ENCODE data around the gene SRPRB.

Gene SRPRB, protein sequence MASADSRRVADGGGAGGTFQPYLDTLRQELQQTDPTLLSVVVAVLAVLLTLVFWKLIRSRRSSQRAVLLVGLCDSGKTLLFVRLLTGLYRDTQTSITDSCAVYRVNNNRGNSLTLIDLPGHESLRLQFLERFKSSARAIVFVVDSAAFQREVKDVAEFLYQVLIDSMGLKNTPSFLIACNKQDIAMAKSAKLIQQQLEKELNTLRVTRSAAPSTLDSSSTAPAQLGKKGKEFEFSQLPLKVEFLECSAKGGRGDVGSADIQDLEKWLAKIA

DNA sequence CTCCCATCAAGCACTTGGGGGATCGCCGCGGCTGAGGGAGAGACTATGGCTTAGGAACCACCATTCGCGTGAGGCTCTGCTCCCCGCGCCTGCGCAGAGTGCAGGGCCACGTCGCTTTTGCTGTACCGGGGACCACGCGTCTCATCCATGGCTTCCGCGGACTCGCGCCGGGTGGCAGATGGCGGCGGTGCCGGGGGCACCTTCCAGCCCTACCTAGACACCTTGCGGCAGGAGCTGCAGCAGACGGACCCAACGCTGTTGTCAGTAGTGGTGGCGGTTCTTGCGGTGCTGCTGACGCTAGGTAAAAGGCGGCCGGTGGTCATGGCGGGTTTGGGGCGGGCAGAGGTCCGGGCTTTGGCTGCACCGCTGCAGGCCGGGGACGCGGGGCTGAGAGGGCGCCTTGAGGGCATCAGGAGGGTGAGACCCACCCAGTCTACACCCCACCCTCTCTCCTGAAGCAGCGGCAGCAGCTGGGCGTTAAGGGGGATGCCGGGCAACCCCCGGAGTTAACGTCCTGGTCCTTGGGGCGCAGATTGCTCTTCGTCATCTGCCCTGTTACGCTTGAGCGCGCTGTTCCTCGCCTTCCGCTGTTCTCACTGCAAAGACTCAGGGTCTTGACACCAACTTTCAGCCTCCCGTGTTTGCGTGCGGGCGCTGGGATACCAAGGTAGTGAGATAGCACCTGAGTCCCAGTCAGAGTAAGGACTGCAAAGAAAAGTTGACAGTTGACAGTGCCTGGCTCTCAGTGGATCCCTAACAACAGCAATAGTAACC lies at the start of gene SRPRB:
Gene SRPRB (plus strand): TSS at position 114 of the 774 bp plus-strand sequence. CDS start 34 bp downstream, at position 148.
- peak; percentile 97 for DNase-seq

DNA sequence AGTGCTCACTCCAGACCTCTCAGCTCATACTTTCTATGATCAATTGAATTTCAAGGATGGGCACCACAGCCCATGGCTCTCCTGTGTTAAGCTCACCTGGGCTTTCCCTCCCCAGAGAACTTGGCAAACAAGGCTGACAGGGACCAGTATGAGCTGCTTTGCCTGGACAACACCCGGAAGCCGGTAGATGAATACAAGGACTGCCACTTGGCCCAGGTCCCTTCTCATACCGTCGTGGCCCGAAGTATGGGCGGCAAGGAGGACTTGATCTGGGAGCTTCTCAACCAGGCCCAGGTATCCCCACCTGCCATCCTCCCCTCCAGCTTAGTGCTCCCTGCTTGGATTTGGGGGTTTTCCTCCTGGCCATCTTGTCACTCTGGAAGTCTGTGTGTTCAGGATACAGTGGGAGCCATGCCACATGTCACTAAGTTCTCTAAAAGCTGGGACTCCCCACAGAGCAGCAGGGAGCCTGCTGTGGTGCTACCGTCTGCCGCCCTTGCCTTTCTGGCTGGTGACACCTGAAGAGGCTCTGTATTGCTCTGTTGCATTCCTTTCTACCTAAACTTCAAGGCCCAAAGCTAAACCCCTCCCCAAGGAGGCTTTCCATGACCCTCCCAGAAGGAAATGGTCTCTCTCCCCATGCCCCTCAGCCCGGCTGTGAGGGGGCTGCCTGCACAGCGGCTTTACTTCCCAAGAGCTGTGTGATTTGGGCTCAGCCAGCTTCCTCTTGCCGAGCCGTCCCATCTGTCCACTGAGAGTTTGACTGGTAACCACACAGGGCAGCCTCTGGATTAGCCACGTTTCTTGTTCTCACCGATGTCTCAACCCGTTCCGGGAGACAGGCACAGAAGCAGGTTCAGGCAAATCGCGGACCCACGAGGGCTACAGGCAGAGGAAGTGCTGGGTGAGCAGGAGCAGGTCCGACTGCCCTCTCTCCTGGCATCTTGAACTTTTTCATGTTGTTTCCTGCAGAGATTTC lies 48.6 kb upstream of the SRPRB start:
- DNase-seq, result no peak

DNA sequence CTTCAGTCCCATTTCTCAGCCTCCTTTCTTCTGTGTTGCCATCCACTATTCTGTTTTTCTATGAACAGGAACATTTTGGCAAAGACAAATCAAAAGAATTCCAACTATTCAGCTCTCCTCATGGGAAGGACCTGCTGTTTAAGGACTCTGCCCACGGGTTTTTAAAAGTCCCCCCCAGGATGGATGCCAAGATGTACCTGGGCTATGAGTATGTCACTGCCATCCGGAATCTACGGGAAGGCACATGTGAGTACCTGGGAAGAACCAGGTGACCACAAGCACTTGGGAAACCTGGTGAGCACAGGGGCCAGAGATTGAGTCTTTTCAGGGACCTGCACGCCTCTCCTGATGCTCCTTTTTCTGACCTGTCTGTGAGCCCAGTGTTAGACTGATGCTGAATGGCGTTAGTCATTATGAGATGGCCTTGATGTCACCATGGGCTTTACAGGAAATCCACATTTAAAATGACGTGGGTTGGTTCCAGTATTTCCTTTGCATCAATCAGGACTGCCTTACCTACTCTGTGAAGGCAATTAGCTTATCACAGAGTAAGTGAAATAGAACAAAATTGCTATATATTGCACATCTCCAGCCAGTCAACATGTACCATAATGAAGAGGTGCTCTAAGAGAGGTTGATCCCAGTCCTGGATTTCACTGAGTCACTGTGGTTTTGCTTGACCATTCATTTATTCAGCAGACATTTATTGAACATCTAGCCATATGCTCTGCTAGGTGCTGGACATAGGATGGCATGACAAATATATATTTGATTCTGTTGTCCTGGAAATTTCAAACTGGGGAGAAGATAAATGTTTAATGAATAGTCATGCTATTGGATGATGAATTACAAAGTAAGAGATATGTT lies 47.7 kb upstream of the SRPRB start:
- DNase-seq, result no peak

DNA sequence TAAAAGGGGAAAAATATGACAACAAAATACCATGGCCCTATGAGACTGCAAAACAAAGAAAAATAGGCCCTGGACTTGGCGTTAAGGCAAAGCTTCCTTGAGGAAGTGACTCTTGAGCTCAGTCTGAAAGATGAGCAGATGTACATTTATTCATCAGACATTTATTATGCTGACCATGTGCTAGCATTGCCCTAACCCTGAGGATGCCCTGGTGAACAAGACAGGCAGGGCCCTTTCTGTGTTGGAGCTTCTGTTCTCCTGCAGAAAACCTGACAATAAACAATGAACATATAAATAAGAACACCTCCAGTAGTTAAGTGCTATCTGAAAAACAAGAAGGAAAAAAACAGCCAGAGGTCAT lies 47.1 kb upstream of the SRPRB start:
- DNase-seq, result no peak

DNA sequence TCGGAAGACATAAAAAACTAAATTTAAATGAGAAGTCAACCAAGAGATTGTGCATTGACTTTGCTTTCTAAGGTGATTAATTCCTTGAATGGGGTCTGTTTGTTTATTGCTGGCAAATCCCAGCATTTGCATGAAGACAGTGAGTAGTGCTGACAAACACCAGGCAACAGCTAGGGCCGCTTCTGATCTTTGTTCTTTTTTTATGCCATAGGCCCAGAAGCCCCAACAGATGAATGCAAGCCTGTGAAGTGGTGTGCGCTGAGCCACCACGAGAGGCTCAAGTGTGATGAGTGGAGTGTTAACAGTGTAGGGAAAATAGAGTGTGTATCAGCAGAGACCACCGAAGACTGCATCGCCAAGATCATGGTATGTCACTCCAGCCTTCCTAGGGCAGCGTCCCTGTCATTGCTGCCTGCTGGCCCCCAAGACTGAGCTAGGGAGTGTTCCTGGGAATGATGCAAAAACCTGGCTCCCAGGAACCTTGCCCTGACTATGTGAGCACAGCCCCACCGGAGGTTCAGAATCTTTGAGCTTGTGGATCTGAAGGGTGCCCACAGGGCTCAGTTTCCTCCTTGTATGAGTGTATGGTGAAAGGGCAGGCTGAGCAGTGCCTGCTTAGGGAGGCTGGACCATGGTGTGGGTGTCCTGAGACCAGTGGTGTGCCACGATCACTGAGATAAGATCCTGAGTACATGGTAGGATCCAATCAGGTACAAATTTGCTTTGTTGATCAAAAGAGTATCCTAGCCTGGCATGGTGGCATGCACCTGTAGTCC lies 46.5 kb upstream of the SRPRB start:
- no peak for DNase-seq

DNA sequence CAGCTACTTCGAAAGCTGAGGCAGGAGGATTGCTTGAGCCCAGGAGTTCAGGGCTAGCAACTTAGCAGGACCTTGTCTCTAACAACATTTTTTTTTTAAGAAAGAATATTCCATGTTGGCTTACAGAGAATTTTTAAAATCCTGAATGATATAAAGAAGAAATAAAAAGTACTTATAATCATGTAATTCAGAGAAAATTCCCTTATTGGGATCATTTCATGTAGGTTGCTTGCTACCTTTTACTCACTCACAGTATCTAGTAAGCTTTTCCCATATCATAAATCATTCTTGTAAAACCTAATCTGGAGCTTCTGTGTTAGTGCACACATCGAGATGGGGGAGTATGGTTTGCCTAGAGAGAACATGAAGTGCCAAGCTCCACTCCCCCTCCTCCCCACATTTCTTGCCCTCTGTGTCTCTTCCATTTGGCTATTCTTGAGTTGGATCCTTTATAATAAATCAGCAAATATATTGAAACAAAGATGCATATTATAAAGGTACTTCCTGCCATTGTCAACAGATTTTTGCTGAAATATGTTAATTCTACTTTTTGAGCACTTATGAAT lies 45.8 kb upstream of the SRPRB start:
- no peak for DNase-seq

DNA sequence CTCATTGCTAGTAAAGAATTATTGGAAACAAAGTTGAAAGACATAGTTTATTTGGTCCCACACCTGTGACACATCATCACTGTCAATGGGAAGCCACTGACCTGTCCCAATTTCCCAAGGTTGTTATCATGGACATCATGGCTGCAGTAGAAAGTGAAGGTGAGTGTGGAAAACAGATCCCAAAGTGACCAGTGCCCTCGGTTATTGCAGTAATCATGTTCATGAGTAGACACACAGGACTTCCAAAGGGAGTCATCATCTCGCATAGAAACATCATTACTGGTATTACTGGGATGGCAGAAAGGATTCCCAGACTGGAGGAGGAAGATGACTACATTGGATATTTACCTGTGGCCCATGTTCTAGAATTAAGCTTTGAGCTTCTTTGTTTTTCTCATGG lies 44.7 kb upstream of the SRPRB start:
- no peak for DNase-seq

DNA sequence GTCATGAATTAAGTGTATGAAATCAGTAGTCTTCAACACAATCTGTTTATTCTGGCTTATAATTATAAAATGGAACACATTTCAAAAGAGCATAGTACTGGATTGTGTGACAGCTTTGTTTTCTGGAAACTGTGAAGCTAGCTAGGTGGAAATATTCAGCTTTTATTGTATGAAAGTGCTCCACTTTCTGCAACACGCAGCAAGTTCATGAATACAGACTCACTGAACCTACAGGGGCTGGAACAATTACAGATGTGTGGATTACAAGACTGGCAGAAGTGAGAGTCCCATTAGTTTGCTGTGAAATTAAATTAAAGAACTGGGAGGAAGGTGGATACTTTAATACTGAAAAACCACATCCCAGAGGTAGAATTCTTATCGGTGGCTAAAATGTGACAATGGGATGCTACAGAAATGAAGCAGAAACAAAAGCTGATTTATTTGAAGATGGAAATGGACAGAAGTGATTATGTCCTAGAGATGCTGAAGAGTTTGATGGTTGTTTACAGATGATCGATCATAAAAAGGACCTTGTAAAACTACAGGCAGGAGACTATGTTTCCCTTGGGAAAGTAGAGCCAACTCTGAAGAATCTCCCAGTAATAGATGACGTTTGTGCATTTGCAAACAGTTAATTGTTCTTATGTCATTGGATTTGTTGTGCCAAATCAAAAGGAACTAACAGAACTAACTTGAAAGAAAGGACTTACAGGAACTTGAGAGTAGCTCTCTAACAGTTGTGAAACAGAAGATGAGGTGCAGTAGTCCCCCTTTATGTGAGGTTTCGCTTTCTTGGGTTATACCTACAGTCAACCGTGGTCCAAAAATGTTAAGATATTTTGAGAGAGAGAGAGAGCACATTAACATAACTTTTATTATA lies 43.8 kb upstream of the SRPRB start:
- DNase-seq, result no peak

DNA sequence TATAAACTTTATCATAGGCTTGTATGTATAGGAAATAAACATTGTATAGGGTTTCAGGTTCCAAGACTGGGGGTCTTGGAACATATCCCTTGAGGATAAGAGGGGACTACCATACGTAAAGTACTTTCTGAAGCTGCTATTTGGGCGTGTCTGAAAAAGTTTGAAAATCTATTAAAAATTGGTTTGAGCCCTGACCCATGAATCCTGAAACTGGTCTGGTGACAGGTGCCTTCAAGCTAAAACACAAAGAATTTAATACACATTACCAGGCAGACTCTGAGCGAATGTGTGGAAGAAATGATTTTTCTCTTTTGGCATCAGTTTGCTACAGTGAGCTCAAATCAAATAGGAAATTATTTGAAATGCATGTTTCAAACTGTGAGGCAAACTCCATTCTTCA lies 43.1 kb upstream of the SRPRB start:
- DNase-seq, result no peak

DNA sequence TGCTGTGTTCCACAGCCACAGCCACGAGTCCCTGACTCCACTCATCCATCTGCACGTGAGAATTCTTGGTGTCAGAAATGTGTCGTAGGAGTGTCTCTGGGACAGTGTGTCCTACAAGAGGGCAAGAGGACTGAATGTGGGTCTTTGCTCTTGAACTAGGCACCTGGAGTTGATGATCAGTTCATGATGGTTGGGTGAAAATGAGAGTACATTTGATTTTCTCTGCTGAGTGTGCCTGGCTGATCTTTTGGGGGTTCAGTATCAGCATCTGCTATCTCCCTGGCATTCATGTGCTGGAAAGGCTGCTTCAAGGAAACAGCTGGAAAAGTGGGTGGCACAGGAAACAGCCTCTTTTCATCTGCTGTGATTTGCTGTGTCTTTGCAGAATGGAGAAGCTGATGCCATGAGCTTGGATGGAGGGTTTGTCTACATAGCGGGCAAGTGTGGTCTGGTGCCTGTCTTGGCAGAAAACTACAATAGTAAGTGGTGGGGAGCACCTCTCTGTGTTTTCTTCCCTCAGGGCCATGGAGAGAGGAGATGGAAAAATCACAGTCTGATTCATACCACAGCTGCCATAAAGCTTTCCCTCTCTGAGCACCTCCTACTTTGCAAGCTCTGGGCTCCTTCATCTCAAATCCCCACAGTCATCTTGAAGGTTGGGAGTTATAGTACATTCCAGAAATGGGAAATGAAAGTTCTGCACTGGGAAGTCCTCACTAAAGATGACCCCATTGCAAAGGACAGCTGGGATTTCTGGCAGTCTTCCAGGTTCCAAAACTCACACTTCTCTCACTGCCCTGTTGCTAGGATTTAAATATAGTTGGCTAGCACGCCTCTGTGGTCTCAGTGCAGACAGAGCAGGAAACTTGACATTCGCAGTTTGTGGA lies 41.6 kb upstream of the SRPRB start:
- DNase-seq, result no peak

DNA sequence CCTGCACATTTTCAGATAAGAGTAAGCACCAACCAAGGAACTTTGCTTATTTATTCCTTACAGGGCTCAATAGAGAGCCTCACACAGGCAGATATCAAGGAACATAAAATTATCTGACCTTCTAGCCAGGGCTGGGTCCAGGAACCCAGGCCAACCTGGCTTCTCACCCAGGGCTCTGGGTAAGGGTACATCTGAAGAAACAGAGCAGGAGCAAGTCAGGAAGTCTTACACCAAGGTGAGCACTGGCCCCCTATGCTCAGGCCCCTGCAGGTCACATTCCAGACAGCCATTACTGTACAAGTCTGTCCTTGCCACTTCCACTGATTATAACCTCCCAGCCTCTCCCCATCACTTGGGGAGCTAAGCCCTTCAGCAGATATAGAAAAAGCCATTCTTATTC lies 40.4 kb upstream of the SRPRB start:
- DNase-seq, result no peak

DNA sequence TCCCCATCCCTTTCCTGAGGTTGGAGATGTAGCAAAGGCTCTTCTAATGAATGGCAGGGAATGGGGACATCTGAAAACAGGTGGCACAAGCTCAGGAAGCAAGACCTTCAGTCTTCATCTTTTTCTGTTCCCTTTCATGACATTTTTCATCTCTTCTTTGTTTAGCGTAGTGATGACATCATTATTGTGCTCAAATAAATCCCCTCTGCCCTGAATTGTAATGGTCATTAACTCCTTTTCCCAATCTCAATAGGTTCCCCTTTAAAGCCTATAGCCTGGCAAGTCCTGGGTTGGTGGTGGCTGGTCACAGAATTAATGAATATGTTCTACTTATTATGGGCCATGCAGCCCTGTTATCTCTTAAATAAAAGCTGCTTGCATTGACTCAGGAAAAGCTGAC lies 38.0 kb upstream of the SRPRB start:
- DNase-seq, result no peak

DNA sequence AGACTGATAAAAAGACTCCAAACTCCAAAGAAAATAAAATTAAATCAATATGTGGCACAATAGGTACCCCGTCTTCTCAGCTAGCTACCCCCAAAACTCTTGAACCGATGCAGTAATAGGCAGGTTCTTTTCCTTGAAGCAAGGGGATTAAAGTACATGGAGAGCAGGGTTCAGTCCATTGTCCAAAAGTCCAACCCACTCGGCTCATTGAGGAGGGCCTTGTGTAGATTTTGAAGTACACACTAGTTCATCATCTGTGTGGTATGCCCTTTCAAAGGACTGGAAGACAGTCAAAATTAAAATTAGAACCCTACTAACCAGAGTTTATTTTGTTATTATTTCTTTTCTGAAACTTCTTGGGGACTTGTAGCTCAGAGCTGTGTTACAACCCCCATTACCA lies 36.1 kb upstream of the SRPRB start:
- DNase-seq, result no peak

DNA sequence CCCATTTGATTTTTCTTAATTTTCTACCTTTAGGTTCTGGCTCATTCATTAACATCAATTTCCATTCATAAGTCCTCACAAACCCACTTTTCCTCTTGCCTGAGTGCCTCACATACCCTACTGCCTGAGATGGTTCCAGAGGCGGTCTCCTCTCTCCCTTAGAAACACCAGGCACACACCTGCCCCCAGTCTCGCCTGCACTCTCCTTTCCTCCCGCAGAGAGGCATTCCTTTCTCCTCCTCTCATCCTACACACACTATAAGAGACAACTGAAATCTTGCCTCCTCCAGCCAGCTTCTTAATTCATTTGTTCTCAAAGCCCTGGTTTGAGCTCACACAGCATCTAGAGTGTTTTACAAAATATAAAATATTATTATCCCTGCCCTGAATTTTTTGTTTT lies 31.9 kb upstream of the SRPRB start:
- no peak for DNase-seq

DNA sequence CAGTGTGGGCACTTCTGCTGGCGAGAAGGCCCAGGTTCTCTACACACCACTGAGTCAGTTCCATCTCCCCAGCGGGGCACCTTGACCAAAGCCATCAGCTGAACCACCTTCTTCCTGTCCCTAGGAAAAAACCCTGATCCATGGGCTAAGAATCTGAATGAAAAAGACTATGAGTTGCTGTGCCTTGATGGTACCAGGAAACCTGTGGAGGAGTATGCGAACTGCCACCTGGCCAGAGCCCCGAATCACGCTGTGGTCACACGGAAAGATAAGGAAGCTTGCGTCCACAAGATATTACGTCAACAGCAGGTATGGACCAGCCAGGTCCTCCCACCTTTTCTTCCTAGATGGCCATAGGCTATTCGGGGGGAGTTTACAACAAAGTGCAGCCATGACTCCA lies 30.3 kb upstream of the SRPRB start:
- no peak for DNase-seq

DNA sequence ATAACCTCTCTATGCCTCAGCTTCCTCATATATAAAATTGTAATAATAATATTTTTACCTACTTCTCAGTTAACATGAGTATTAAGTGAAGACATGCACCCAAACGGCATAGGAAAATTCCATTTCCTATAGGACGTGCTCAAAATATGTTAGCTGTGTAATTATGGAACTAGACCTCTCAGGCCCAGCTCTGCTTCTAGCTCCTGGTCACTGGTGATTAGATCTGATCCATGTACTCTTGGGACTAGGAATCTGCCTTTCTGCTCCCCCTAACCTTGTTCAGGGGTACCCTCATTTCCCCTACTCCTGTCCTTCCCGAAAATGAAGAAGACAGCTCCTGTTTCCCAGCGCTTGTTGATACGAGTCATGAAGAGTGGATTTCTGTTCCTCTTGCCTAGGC lies 29.8 kb upstream of the SRPRB start:
- no peak for DNase-seq

DNA sequence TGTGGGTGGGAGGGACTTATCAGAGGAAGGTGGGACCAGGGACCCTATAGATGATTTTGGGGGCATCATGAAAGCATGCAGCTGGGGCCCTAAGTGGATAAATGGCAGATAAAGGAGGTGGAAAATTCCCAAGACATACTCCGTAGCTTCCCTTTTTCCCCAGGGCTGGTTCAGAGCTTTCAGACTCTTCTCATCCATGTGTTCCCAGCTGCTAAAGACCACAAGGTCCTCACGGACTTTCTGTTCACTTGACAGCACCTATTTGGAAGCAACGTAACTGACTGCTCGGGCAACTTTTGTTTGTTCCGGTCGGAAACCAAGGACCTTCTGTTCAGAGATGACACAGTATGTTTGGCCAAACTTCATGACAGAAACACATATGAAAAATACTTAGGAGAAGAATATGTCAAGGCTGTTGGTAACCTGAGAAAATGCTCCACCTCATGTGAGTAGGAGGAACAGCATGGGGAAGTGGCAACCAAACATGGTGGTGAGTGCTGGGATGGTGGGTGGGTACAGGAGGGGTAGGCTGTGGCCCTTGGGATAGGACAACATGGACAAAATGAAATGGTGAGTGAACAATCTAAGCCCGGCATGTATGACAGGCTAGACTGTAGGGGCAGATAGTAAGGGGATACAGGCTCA lies 28.7 kb upstream of the SRPRB start:
- no peak for DNase-seq

DNA sequence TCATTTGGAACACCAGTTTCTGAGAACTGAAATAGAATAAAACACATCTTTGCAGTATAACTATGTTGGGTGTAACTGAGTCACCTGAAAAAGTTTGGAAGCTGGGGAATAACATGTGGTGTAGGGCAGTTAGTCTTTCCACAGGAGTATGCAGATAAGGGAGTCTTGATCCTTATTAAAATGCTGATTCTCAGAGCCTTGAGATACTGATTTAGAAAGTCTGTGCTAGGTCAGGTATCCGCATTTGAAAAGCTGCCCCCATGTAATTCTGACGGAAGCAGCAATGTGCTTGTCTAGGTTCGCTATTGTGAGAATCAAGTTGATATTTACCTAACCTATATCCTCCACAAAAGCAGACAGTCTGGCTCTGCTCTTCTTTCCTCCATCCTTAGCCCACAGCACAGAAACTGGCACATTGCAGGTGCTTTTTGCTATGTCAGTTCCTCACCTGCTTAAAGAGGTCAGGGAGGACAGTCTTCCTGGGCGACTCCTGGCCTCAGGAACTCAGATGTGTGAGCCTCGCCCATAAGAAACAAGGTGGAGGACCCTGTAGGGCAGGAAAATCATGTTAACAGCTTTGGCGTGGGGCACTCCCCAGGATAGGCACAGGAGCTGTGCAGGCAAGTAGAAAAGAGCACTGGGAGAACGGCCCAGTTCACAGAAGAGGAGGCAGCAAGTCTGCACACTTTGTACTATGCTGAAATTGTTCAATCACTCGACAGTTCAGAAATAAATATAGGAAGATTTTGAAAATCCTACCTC lies 27.6 kb upstream of the SRPRB start:
- no peak for DNase-seq
